Tibial artery (tissue), 4 donors: Measurements from ENCODE around the gene FOXP2.
"Not testable (repeated sequence)": the region's sequence is repeated elsewhere in the genome, so short reads cannot be mapped to it uniquely, and the experiment has no call there.

Source experiments
- DNase-seq, 2 donors: peaks; one replicate each; pipeline ENCODE4 v3.0.0-alpha.2; 2019
- H3K27ac ChIP-seq, 2 donors: fragments of 200-600 bp; sonication (generic) in 1 of 2; 1 replicate in 1 of 2; 2 replicates in 1 of 2; pipeline ENCODE4 v1.5.1; 2018 to 2019; ENCODE audit warnings: mild to moderate bottlenecking in 1 of 2
- H3K27me3 ChIP-seq, 2 donors: fragments of 200-600 bp; sonication (generic) in 1 of 2; one replicate each; pipeline versions ENCODE4 v1.5.1 to v1.6.0; 2016 to 2019
- H3K36me3 ChIP-seq, 3 donors: fragments of 200-600 bp; sonication (generic) in 2 of 3; one replicate each; pipeline ENCODE4 v1.5.1; 2016 to 2019; ENCODE audit warnings: mild to moderate bottlenecking in 2 of 3
- H3K4me1 ChIP-seq, 4 donors: fragments of 200-600 bp; sonication (generic) in 2 of 4; 1 replicate in 3 of 4; 2 replicates in 1 of 4; pipeline ENCODE4 v1.5.1; 2016 to 2019
- H3K4me3 ChIP-seq, 2 donors: fragments of 200-600 bp; sonication (generic) in 1 of 2; 1 replicate in 1 of 2; 2 replicates in 1 of 2; pipeline ENCODE4 v1.5.1; 2018 to 2019; ENCODE audit warnings: mild to moderate bottlenecking in 2 of 2
- H3K9me3 ChIP-seq, 3 donors: fragments of 200-600 bp; sonication (generic) in 1 of 3; one replicate each; pipeline ENCODE4 v1.5.1; 2016 to 2019
- intact Hi-C: fragments of 100-400 bp; cut with DNase I; formaldehyde crosslinking; loops from one replicate; pipeline ENCODE4 v1.15.0; 2023; ENCODE audit warnings: low total_unique reads
- TF ChIP-seq, protein P1 (sequence below), 2 experiments: fragments of 200-600 bp in 1 of 2; fragments of 450-650 bp in 1 of 2; IDR thresholded peaks; one replicate each; pipeline ENCODE4 v1.5.1; 2017 to 2019; ENCODE audit warnings: antibody characterized with exemption in 2 of 2, mild to moderate bottlenecking in 1 of 2, moderate library complexity in 1 of 2

FOXP2 gene

DNA sequence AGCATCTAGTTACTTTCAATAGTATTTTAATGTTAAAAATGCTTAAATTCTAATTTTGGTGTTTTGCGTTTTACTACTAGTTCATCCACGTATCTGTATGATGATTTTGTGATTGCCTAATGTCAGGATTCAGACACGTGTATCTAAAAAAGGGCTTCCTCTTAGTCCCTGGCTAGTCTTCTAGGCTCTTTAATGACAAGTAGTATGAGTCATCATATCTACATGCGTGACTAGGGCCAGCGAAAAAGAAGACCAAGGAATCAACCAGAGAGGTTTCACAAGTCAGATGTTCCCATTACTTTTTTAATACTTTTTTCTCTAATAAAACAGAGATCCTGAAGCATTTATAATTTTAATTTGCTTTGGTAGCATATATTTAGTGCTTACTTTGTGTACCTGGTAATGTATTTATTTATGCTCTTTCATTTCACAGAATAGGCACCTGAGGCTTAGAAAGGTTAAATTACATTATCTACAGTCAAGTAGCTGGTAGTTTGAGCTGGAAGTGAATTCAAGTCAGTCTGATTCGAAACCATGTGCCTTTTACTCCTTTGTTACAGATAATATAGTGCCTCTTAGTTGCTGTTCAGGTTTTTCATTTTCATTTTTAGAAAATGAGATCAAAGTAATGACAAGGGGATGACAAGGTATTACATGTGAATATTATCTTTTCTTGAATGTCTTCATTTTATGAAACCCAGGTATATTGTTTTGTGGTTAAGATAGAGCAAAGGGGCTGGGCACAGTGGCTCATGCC, 140.3 kb downstream of the FOXP2 start:
- H3K4me1 ChIP-seq: no peaks in the 10 kb centered on the region
- H3K36me3 ChIP-seq: no peaks in the 10 kb centered on the region
- H3K27ac ChIP-seq: no peak overlapping the region
- TF ChIP-seq, protein P1, sequence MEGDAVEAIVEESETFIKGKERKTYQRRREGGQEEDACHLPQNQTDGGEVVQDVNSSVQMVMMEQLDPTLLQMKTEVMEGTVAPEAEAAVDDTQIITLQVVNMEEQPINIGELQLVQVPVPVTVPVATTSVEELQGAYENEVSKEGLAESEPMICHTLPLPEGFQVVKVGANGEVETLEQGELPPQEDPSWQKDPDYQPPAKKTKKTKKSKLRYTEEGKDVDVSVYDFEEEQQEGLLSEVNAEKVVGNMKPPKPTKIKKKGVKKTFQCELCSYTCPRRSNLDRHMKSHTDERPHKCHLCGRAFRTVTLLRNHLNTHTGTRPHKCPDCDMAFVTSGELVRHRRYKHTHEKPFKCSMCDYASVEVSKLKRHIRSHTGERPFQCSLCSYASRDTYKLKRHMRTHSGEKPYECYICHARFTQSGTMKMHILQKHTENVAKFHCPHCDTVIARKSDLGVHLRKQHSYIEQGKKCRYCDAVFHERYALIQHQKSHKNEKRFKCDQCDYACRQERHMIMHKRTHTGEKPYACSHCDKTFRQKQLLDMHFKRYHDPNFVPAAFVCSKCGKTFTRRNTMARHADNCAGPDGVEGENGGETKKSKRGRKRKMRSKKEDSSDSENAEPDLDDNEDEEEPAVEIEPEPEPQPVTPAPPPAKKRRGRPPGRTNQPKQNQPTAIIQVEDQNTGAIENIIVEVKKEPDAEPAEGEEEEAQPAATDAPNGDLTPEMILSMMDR (IDR thresholded peaks at IDR 0.05): no peak
- intact Hi-C loops: no loop called here
- no peak for DNase-seq
- no peaks in the 10 kb centered on the region for H3K27me3 ChIP-seq
- H3K4me3 ChIP-seq: no peak overlapping the region
- no peaks in the 10 kb centered on the region for H3K9me3 ChIP-seq

DNA sequence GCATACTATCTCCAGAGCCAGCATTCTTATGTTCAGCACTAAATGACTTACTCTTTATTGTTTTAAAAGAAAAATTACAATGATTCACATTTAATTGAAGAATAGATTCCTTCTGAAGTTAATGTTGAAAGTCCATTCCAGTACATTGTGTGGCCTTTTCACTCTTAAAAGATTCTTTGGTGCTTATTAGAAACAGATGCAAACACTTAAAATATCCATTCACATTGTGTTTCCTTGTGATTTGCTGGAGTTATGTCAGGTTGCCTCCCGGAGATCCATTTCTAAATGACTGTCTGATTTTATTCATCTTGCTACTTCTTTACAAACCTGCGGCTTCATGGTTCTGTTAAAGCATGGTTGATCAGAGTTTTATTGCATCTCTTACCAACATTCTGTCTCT, 152.8 kb downstream of the FOXP2 start:
- H3K36me3 ChIP-seq: no peaks in the 10 kb centered on the region
- H3K4me3 ChIP-seq: no peak overlapping the region
- H3K4me1 ChIP-seq: no peaks in the 10 kb centered on the region
- H3K27me3 ChIP-seq: no peaks in the 10 kb centered on the region
- H3K27ac ChIP-seq: no peak overlapping the region
- TF ChIP-seq, protein P1 (IDR thresholded peaks at IDR 0.05): no peak
- DNase-seq: no peak
- intact Hi-C loops: no loop called here
- no peaks in the 10 kb centered on the region for H3K9me3 ChIP-seq

DNA sequence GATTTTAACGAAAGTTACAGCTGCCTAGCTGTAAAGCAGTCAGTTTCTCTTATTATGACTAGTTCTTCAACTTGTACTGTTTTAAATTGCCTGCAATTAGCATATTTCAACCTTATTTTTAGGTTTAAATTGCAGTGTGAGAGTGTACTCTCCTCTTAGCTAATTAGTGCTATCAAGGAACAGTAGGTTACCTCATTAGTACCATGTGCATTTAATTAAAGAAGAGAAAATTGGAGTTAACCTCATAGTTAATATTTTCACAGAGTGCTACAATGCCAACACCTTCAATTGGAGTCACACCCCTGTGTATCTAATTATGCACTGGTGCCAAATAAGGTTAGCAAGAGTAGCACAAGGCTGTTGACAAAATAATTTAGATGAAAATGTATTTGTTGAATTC, 154.6 kb downstream of the FOXP2 start:
- H3K9me3 ChIP-seq: no peaks in the 10 kb centered on the region
- no peak overlapping the region for H3K27ac ChIP-seq

DNA sequence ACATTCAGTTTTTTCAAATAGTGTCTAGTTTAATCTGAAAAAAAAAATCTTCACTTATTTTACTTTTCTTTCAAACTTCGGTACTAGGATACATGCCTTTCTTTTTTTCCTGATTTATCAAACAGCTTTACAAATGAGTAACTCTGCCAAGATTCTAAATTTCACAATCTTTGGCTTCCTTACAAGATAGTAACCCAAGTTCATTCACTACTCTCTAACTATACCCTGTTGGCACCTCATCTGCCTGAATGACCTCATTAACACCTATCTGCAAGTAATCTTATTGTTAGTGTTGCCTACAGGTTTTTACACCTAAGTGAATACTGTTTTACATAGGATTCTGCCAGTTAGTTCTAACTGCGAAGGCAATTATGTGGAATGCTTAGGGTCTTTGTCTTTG, 159.8 kb downstream of the FOXP2 start:
- TF ChIP-seq, protein P1 (IDR thresholded peaks at IDR 0.05): no peak
- Histone ChIP-seq H3K27me3 (no peaks in the 10 kb centered on the region), H3K9me3 (no peaks in the 10 kb centered on the region), H3K4me3 (no peak overlapping the region), H3K27ac (no peak overlapping the region), H3K4me1 (no peaks in the 10 kb centered on the region), H3K36me3 (no peaks in the 10 kb centered on the region)
- intact Hi-C loops: no loop called here
- no peak for DNase-seq

More for the DNA sequence above, 154.6 kb downstream of the FOXP2 start:
- DNase-seq: no peak
- no peak overlapping the region for H3K4me3 ChIP-seq
- TF ChIP-seq, protein P1 (IDR thresholded peaks at IDR 0.05): no peak
- no peaks in the 10 kb centered on the region for H3K27me3 ChIP-seq
- no peaks in the 10 kb centered on the region for H3K36me3 ChIP-seq
- intact Hi-C loops: no loop called here
- no peaks in the 10 kb centered on the region for H3K4me1 ChIP-seq

DNA sequence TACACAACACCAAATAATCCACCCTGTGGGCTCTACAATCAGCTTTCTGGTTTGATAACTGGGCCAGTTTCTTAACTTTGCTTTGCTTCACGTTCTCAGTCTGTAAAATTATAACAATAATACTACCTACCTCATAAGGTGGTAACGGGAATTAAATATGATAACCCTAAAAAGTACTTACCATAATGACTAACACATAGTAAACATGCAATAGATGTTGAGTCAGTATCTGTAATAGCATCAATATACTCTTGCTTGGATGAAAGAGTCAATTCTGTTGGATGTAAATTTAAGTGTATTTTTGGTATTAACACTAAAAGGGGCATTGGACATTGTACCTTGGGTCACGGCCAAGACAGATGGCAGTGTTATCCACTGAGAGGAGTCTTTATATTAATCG, 160.5 kb downstream of the FOXP2 start:
- H3K36me3 ChIP-seq: no peaks in the 10 kb centered on the region
- DNase-seq: no peak
- TF ChIP-seq, protein P1 (IDR thresholded peaks at IDR 0.05): no peak
- no peak overlapping the region for H3K4me3 ChIP-seq
- intact Hi-C loops: no loop called here
- no peaks in the 10 kb centered on the region for H3K9me3 ChIP-seq
- no peaks in the 10 kb centered on the region for H3K27me3 ChIP-seq
- no peak overlapping the region for H3K27ac ChIP-seq
- no peaks in the 10 kb centered on the region for H3K4me1 ChIP-seq

DNA sequence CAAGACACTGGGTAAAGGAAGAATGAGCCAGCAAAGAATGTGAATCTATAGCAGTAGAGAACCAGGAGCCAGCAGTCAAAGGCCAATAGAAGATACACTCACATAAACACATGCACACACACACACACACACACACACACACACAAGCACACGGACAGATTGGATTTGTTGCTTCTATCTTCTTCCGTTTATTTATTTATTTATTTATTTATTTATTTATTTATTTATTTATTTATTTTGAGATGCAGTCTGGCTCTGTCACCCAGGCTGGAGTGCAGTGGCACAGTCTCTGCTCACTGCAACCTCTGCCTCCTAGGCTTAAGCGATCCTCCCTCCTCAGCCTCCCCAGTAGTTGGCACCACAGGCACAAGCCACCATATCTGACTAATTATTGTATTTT, 166.3 kb downstream of the FOXP2 start:
- H3K9me3 ChIP-seq, H3K4me1 ChIP-seq, DNase-seq, H3K36me3 ChIP-seq, H3K27ac ChIP-seq, H3K27me3 ChIP-seq, intact Hi-C loops, H3K4me3 ChIP-seq: not testable (repeated sequence)
